DOHH2 (cell line): ENCODE measurements around the gene TOR4A.

Experiments
- H3F3A ChIP-seq: fragments of 200-600 bp; sonication (generic), shearing (Covaris generic); 2 replicates; pipeline ENCODE4 v1.6.0; 2016; ENCODE audit warnings: antibody characterized with exemption, mild to moderate bottlenecking; ENCODE audit not compliant: control insufficient read depth, insufficient read depth
- H3K27ac ChIP-seq: fragments of 200-600 bp; sonication (generic); 2 replicates; pipeline ENCODE4 v1.5.1; 2014; ENCODE audit warnings: low read depth, mild to moderate bottlenecking, low read length, moderate library complexity
- H3K27me3 ChIP-seq: fragments of 200-600 bp; sonication (generic); 2 replicates; pipeline ENCODE4 v1.6.1; 2014; ENCODE audit warnings: mild to moderate bottlenecking, low read length, mixed read lengths; ENCODE audit not compliant: control insufficient read depth
- H3K36me3 ChIP-seq: fragments of 200-600 bp; sonication (generic); 2 replicates; pipeline ENCODE4 v1.6.1; 2014; ENCODE audit warnings: mild to moderate bottlenecking, low read length, moderate library complexity, mixed read lengths; ENCODE audit not compliant: control insufficient read depth
- H3K4me1 ChIP-seq: fragments of 200-600 bp; sonication (generic); 2 replicates; pipeline ENCODE4 v1.6.1; 2014; ENCODE audit warnings: mild to moderate bottlenecking, low read length, mixed read lengths; ENCODE audit not compliant: control insufficient read depth
- H3K4me2 ChIP-seq: fragments of 200-600 bp; sonication (generic); 2 replicates; pipeline ENCODE4 v1.6.0; 2014; ENCODE audit warnings: mild to moderate bottlenecking, low read length, moderate library complexity
- H3K4me3 ChIP-seq: fragments of 200-600 bp; sonication (generic); 2 replicates; pipeline ENCODE4 v1.5.1; 2014; ENCODE audit warnings: mild to moderate bottlenecking, low read length, mixed read lengths
- H3K79me2 ChIP-seq: fragments of 200-600 bp; sonication (generic); 2 replicates; pipeline ENCODE4 v1.6.1; 2014; ENCODE audit warnings: mild to moderate bottlenecking, low read length, mixed read lengths; ENCODE audit not compliant: control insufficient read depth
- H3K9me2 ChIP-seq: fragments of 200-600 bp; sonication (generic); replicated peaks from 2 replicates; pipeline ENCODE4 v1.6.1; 2014; ENCODE audit warnings: mild to moderate bottlenecking, low read length, mixed read lengths; ENCODE audit not compliant: control insufficient read depth
- H3K9me3 ChIP-seq: fragments of 200-600 bp; sonication (generic); 2 replicates; pipeline ENCODE4 v1.6.1; 2014; ENCODE audit warnings: antibody characterized with exemption, low read length, mixed read lengths; ENCODE audit not compliant: control insufficient read depth, insufficient read depth
- H4K20me1 ChIP-seq: fragments of 200-600 bp; sonication (generic); 2 replicates; pipeline ENCODE4 v1.6.0; 2014; ENCODE audit warnings: low read depth, mild to moderate bottlenecking, antibody characterized with exemption, low read length, moderate library complexity; ENCODE audit not compliant: control insufficient read depth, insufficient read depth
- CTCF ChIP-seq: fragments of 200-600 bp; sonication (generic); IDR thresholded peaks from one replicate; pipeline ENCODE4 v1.5.1; 2014; ENCODE audit warnings: antibody characterized with exemption, mild to moderate bottlenecking, low read depth, low read length; ENCODE audit not compliant: poor library complexity, severe bottlenecking
- EZH2phosphoT487 ChIP-seq: fragments of 200-600 bp; sonication (generic); IDR thresholded peaks from 2 replicates; pipeline ENCODE4 v1.6.1; 2017; ENCODE audit warnings: borderline replicate concordance, mild to moderate bottlenecking, antibody characterized with exemption, low read length, moderate library complexity, mixed read lengths

TOR4A gene

GRCh38 chr9:137253717-137254623 is 23.6 kb upstream of the TOR4A start:
- H3K4me3 ChIP-seq: peak overlapping the region; percentile 78
- H3K4me1 ChIP-seq: peaks cover 48% of the 10 kb centered on the region
- H3K27ac ChIP-seq: no peak overlapping the region
- peaks cover 26% of the 10 kb centered on the region for H3K79me2 ChIP-seq
- TF ChIP-seq EZH2phosphoT487 (no peak), CTCF (no peak)
- no peaks in the 10 kb centered on the region for H4K20me1 ChIP-seq
- no peaks in the 10 kb centered on the region for H3F3A ChIP-seq
- H3K4me2 ChIP-seq: peak overlapping the region; percentile 97
- H3K9me2 ChIP-seq: no peaks in the 10 kb centered on the region
- H3K27me3 ChIP-seq: no peaks in the 10 kb centered on the region
- H3K9me3 ChIP-seq: no peaks in the 10 kb centered on the region
- peaks cover 32% of the 10 kb centered on the region for H3K36me3 ChIP-seq

- H3K4me1 ChIP-seq: peaks cover 48% of the 10 kb centered on the region
- no peaks in the 10 kb centered on the region for H3K27me3 ChIP-seq
- H4K20me1 ChIP-seq: no peaks in the 10 kb centered on the region
- peak within 1 kb of the TSS; percentile 86 for H3K4me3 ChIP-seq
- H3K36me3 ChIP-seq: peaks cover 36% of the 10 kb centered on the region
- peaks cover 30% of the 10 kb centered on the region for H3K79me2 ChIP-seq
- TF ChIP-seq CTCF: no peak
- no peak for TF ChIP-seq EZH2phosphoT487
- H3K9me2 ChIP-seq: no peaks in the 10 kb centered on the region
- H3K27ac ChIP-seq: peak within 1 kb of the TSS; percentile 63
- H3K9me3 ChIP-seq: no peaks in the 10 kb centered on the region
- no peaks in the 10 kb centered on the region for H3F3A ChIP-seq
- H3K4me2 ChIP-seq: peak within 1 kb of the TSS; percentile 97
Observed at GRCh38 chr9:137254624-137255447, 22.7 kb upstream of the TOR4A start, which contains the start of gene NELFB. NELFB (plus strand) TSS chr9:137255327.

GRCh38 chr9:137255448-137256114 is 21.9 kb upstream of the TOR4A start:
- Histone ChIP-seq H3K4me2 (peak overlapping the region; percentile 93), H3K27ac (peak overlapping the region; percentile 63), H4K20me1 (no peaks in the 10 kb centered on the region), H3K9me3 (no peaks in the 10 kb centered on the region), H3F3A (no peaks in the 10 kb centered on the region), H3K4me1 (peaks cover 48% of the 10 kb centered on the region), H3K4me3 (peak overlapping the region; percentile 86), H3K36me3 (peaks cover 36% of the 10 kb centered on the region), H3K27me3 (no peaks in the 10 kb centered on the region), H3K9me2 (no peaks in the 10 kb centered on the region), H3K79me2 (peaks cover 30% of the 10 kb centered on the region)
- TF ChIP-seq EZH2phosphoT487: no peak
- TF ChIP-seq CTCF: no peak
